KMS-11 (cell line): Measurements from ENCODE around the gene PIAS4.

Source experiments
- H2AFZ ChIP-seq: fragments of 200-600 bp; sonication (generic); 2 replicates; pipeline ENCODE4 v1.6.1; 2016; ENCODE audit warnings: antibody characterized with exemption, mixed run types, low read depth
- H3K27ac ChIP-seq: fragments of 200-600 bp; sonication (generic); 2 replicates; pipeline ENCODE4 v1.6.1; 2016; ENCODE audit warnings: mild to moderate bottlenecking, mixed run types
- H3K27me3 ChIP-seq: fragments of 200-600 bp; sonication (generic); 2 replicates; pipeline ENCODE4 v1.6.1; 2017; ENCODE audit warnings: mild to moderate bottlenecking, low read depth, mixed run types, moderate library complexity; ENCODE audit not compliant: insufficient read depth
- H3K36me3 ChIP-seq: fragments of 200-600 bp; sonication (generic); 2 replicates; pipeline ENCODE4 v1.6.1; 2017; ENCODE audit warnings: mild to moderate bottlenecking, mixed run types; ENCODE audit not compliant: insufficient read depth
- H3K4me1 ChIP-seq: fragments of 200-600 bp; sonication (generic); 2 replicates; pipeline ENCODE4 v1.6.1; 2016; ENCODE audit warnings: mild to moderate bottlenecking, low read depth, mixed run types; ENCODE audit not compliant: poor library complexity, severe bottlenecking
- H3K4me2 ChIP-seq: fragments of 200-600 bp; sonication (generic); 2 replicates; pipeline ENCODE4 v1.7.0; 2016; ENCODE audit warnings: mild to moderate bottlenecking, mixed run types
- H3K4me3 ChIP-seq: fragments of 200-600 bp; sonication (generic); IDR thresholded peaks from 2 replicates; pipeline ENCODE4 v1.6.1; 2017; ENCODE audit warnings: low read depth, low read length, mixed read lengths; ENCODE audit not compliant: insufficient read depth
- H3K79me2 ChIP-seq: fragments of 200-600 bp; sonication (generic); 2 replicates; pipeline ENCODE4 v1.6.1; 2016; ENCODE audit warnings: low read depth, mixed run types; ENCODE audit not compliant: insufficient read depth
- H3K9ac ChIP-seq: fragments of 200-600 bp; sonication (generic); 2 replicates; pipeline ENCODE4 v1.6.1; 2016; ENCODE audit warnings: mild to moderate bottlenecking, mixed run types
- H4K20me1 ChIP-seq: fragments of 200-600 bp; sonication (generic); 2 replicates; pipeline ENCODE4 v1.6.1; 2016; ENCODE audit warnings: mild to moderate bottlenecking, mixed run types; ENCODE audit not compliant: insufficient read depth
- CTCF ChIP-seq: fragments of 200-600 bp; sonication (generic); conservative IDR thresholded peaks from 2 replicates; pipeline ENCODE4 v1.6.1; 2017; ENCODE audit warnings: low read depth, mild to moderate bottlenecking, antibody characterized with exemption, low read length, moderate library complexity, mixed read lengths

PIAS4 gene

GRCh38 chr19:4034048-4035017 lies 26.8 kb downstream of the PIAS4 start:
- no peak for TF ChIP-seq CTCF
- H3K36me3 ChIP-seq = no peaks in the 10 kb centered on the region
- H3K4me2 ChIP-seq = no peak overlapping the region
- no peaks in the 10 kb centered on the region for H3K4me1 ChIP-seq
- H3K27ac ChIP-seq = no peak overlapping the region
- no peak overlapping the region for H2AFZ ChIP-seq
- H3K4me3 ChIP-seq = no peak overlapping the region
- no peak overlapping the region for H3K9ac ChIP-seq
- no peaks in the 10 kb centered on the region for H3K79me2 ChIP-seq
- H3K27me3 ChIP-seq = no peaks in the 10 kb centered on the region
- no peaks in the 10 kb centered on the region for H4K20me1 ChIP-seq

GRCh38 chr19:4035018-4035566 lies 27.6 kb downstream of the PIAS4 start:
- Histone ChIP-seq H2AFZ (no peak overlapping the region), H3K27ac (no peak overlapping the region), H4K20me1 (no peaks in the 10 kb centered on the region), H3K4me1 (no peaks in the 10 kb centered on the region), H3K27me3 (no peaks in the 10 kb centered on the region), H3K36me3 (no peaks in the 10 kb centered on the region), H3K79me2 (no peaks in the 10 kb centered on the region), H3K4me3 (no peak overlapping the region), H3K9ac (no peak overlapping the region), H3K4me2 (no peak overlapping the region)
- TF ChIP-seq CTCF = no peak

GRCh38 chr19:4035582-4035981 lies 28.0 kb downstream of the PIAS4 start:
- no peaks in the 10 kb centered on the region for H4K20me1 ChIP-seq
- no peaks in the 10 kb centered on the region for H3K27me3 ChIP-seq
- no peak overlapping the region for H3K4me3 ChIP-seq
- TF ChIP-seq CTCF = no peak
- no peak overlapping the region for H3K27ac ChIP-seq
- no peaks in the 10 kb centered on the region for H3K79me2 ChIP-seq
- H3K4me1 ChIP-seq = no peaks in the 10 kb centered on the region
- no peak overlapping the region for H3K9ac ChIP-seq
- no peak overlapping the region for H3K4me2 ChIP-seq
- no peak overlapping the region for H2AFZ ChIP-seq
- H3K36me3 ChIP-seq = no peaks in the 10 kb centered on the region

- no peak overlapping the region for H3K27ac ChIP-seq
- no peaks in the 10 kb centered on the region for H3K27me3 ChIP-seq
- no peaks in the 10 kb centered on the region for H3K36me3 ChIP-seq
- H2AFZ ChIP-seq = no peak overlapping the region
- H3K79me2 ChIP-seq = no peaks in the 10 kb centered on the region
- no peak for TF ChIP-seq CTCF
- H3K4me1 ChIP-seq = no peaks in the 10 kb centered on the region
- H4K20me1 ChIP-seq = no peaks in the 10 kb centered on the region
- H3K4me2 ChIP-seq = no peak overlapping the region
- no peak overlapping the region for H3K9ac ChIP-seq
- no peak overlapping the region for H3K4me3 ChIP-seq
Observed at GRCh38 chr19:4036576-4037300, 29.2 kb downstream of the PIAS4 start.
